T-helper 17 cell (primary cell): Measurements from ENCODE around the gene CDC42BPB. TPM values are rescaled to one million over a fixed set of nuclear protein-coding genes. Genes with fewer than 3 reads are reported as not detected.
A peak's percentile ranks its signal among the peaks of the same experiment; 100 is the strongest.

Experiments used
- ATAC-seq: fragments of 150-1000 bp; cut with Tn5 transposase; 2 replicates; pipeline ENCODE4 v1.10.0; 2021; ENCODE audit warnings: mild to moderate bottlenecking, moderate library complexity
- DNase-seq, 3 donors: peaks; one replicate each; pipeline versions ENCODE4 v3.0.0 to v3.0.0-alpha.2; 2020 to 2021
- H3K9me3 ChIP-seq: one replicate; pipeline ENCODE4 v1.7.0; 2013; ENCODE audit warnings: low read length, mild to moderate bottlenecking; ENCODE audit not compliant: control insufficient read depth, poor library complexity, severe bottlenecking
- H3K27ac Mint-ChIP-seq: one replicate; pipeline ENCODE4 v1.8.0; 2022; ENCODE audit warnings: mild to moderate bottlenecking, moderate library complexity, mixed read lengths
- H3K27me3 Mint-ChIP-seq: one replicate; pipeline ENCODE4 v1.8.0; 2022; ENCODE audit warnings: mixed read lengths
- H3K36me3 Mint-ChIP-seq: one replicate; pipeline ENCODE4 v1.8.0; 2022; ENCODE audit warnings: low read depth, mixed read lengths
- H3K4me1 Mint-ChIP-seq: one replicate; pipeline ENCODE4 v1.8.0; 2022; ENCODE audit warnings: mild to moderate bottlenecking, mixed read lengths
- H3K4me3 Mint-ChIP-seq: one replicate; pipeline ENCODE4 v1.8.0; 2022; ENCODE audit warnings: mild to moderate bottlenecking, moderate library complexity, mixed read lengths
- total RNA-seq, 4 donors: library from RNA in 2 of 4; stranded (reverse) in 2 of 4; gene quantifications; one replicate each; pipeline ENCODE4 v1.2.3 and lab custom pipeline; 2022 to 2026

The CDC42BPB gene
- total RNA-seq, 2 donors from 2014 or later = 11.6 to 16.3 TPM

DNA sequence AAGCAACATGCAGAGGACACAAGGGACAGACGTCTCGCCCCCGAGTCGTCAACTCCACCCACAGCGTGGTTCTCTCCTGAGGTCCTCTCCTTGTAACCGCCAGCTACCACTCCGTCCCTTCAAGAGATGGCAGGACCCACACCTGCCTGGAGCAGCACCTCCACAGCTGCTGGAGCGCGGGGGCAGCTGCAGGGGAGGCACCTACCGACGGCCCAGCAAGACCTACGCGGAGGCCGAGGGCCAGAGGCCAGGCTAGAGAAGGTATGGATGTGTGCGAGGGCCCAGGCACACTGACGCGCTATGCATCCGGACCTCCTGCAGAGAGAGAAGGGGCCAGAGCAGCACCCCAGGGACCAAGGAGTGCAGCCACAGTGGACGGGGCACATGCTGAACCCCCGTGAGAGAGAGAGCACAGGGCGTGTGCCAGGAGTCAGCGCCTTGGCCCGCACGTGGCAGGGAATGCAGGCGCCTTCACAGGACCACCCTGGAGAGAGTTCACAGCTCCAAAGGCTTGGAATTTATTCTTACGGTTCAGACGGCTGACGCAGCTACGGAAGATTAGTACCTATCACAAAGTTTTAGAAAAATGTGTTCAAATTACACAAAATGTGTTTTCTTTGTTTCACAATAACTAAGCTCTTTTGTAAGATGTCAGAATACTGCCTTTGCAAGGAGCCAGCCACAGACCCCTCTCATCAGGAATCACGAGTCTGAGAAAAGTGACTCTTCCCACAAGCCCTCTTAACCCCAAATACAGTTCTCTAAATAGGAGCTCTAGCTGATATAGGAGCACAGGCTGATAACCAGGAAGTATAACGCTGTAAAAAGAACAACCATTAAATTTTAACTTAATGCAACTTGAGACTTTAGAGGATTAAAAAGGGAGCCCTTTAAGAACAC lies 36.8 kb downstream of the CDC42BPB start:
- H3K36me3 Mint-ChIP-seq = peaks cover 2% of the 10 kb centered on the region
- peak overlapping the region; percentile 64 for H3K4me3 Mint-ChIP-seq
- peak overlapping the region; percentile 51 for H3K27ac Mint-ChIP-seq
- no peak for DNase-seq
- H3K4me1 Mint-ChIP-seq = peaks cover 17% of the 10 kb centered on the region
- ATAC-seq = no peak
- H3K9me3 ChIP-seq = no peaks in the 10 kb centered on the region
- peaks cover 8% of the 10 kb centered on the region for H3K27me3 Mint-ChIP-seq

DNA sequence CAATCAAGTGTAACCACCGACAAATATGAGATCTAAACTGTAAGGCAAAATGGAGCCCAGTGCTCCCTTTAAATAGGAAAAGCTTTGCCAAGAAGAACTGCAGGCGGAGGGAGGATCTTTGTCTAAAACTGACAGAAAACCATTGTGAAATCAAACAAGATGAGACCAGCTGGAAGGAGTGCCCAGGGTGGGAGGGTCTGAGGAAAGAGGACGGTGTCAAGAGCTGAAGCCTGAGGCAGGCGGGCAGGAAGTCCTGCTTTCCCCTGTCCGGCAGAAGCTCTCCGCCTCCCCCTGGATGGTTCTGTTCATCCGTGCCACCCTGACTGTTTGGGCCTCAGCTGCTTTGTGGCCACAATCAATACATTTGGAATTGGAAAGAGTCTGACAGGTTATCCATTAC lies 37.5 kb downstream of the CDC42BPB start:
- no peak for DNase-seq
- Mint-ChIP-seq H3K4me1 (peaks cover 19% of the 10 kb centered on the region), H3K36me3 (peaks cover 2% of the 10 kb centered on the region), H3K27me3 (peaks cover 8% of the 10 kb centered on the region), H3K27ac (peak overlapping the region; percentile 51), H3K4me3 (peak overlapping the region; percentile 16)
- H3K9me3 ChIP-seq = no peaks in the 10 kb centered on the region
- ATAC-seq = no peak

DNA sequence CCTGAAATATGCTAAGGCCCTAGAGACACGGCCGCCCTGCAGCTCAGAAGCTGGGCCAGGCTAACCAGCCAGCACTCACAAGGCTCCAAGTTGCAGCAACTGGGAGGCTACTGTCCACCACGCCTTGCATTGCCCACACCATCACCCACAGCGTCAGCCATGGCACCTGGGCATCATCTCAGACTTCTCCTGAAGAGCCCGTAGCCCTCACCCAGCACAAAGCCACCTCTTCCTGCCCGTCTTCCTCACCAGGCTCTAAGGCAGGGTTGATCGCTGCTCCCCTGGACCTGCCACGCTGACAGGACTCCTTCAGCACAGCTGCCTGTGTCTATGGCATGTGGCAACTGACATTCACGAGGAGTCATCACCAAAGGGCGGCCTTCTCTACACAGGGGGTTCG lies 38.1 kb downstream of the CDC42BPB start:
- H3K4me3 Mint-ChIP-seq = no peak overlapping the region
- ATAC-seq (no peak), DNase-seq (no peak)
- H3K36me3 Mint-ChIP-seq = peaks cover 2% of the 10 kb centered on the region
- H3K27me3 Mint-ChIP-seq = peaks cover 12% of the 10 kb centered on the region
- H3K4me1 Mint-ChIP-seq = peaks cover 24% of the 10 kb centered on the region
- H3K27ac Mint-ChIP-seq = no peak overlapping the region
- no peaks in the 10 kb centered on the region for H3K9me3 ChIP-seq

DNA sequence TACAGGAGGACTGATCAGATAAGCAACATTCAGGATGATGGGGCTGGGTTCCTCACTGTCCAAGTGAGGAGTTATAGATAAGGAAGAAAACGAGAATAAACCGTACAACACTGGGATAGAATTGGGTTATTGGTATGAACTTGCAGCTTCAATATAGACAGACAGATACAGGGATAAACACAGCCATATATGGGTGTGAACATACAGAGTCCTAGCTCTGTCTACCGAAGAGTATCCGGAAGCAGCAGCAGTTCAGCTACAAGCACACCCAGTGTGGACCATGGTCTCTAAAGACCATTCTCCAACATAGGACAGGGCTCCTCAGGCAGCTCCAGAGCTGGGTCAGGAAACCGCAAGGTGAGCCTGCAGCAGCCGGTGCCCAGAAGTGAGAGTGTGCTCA lies 40.8 kb downstream of the CDC42BPB start:
- no peak for ATAC-seq
- Mint-ChIP-seq H3K4me3 (no peak overlapping the region), H3K27me3 (peaks cover 9% of the 10 kb centered on the region), H3K27ac (no peak overlapping the region), H3K36me3 (peaks cover 2% of the 10 kb centered on the region), H3K4me1 (peaks cover 17% of the 10 kb centered on the region)
- no peaks in the 10 kb centered on the region for H3K9me3 ChIP-seq
- DNase-seq = no peak

DNA sequence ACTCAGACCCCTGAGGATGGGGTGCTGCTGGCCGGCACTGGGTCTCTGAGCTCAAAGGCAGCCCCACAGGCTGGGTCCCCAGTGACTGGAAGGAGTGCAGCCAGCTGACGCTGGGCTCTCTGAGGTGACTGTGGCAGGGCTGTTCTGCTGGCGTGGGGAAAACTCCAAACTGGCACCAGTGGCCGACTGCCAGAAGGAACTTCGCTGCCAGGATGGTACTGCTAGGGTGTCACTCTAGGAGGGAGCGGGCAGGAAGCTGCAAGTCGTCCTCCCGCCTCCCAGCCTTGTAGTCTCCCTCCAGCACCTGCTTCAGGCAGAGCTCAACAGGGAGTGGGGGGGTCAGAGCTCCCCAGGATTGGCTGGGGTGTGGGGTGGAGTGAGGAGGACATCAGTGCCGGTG lies 41.3 kb downstream of the CDC42BPB start:
- ATAC-seq (no peak), DNase-seq (no peak)
- peaks cover 5% of the 10 kb centered on the region for H3K27me3 Mint-ChIP-seq
- no peak overlapping the region for H3K27ac Mint-ChIP-seq
- H3K9me3 ChIP-seq = no peaks in the 10 kb centered on the region
- peaks cover 2% of the 10 kb centered on the region for H3K36me3 Mint-ChIP-seq
- peaks cover 14% of the 10 kb centered on the region for H3K4me1 Mint-ChIP-seq
- H3K4me3 Mint-ChIP-seq = no peak overlapping the region

DNA sequence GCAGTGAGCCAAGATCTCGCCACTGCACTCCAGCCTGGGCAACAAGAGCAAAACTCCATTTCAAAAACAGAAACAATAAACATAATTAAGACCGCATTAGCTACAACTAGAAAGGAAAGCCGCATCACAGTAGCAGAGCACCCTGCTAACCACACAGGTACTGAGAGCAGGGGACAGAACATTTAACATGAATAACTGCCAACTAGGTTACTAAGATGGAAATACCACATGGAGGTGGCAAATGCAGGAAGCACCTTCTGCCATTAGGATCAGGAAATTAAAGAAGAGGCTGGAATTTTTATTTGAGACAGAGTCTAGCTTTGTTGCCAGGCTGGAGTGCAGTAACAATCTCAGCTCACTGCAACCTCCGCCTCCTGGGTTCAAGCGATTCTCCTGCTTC lies 41.9 kb downstream of the CDC42BPB start:
- ATAC-seq (no peak), DNase-seq (no peak)
- peaks cover 5% of the 10 kb centered on the region for H3K27me3 Mint-ChIP-seq
- no peaks in the 10 kb centered on the region for H3K9me3 ChIP-seq
- H3K27ac Mint-ChIP-seq = no peak overlapping the region
- H3K4me1 Mint-ChIP-seq = peaks cover 14% of the 10 kb centered on the region
- peaks cover 2% of the 10 kb centered on the region for H3K36me3 Mint-ChIP-seq
- no peak overlapping the region for H3K4me3 Mint-ChIP-seq

DNA sequence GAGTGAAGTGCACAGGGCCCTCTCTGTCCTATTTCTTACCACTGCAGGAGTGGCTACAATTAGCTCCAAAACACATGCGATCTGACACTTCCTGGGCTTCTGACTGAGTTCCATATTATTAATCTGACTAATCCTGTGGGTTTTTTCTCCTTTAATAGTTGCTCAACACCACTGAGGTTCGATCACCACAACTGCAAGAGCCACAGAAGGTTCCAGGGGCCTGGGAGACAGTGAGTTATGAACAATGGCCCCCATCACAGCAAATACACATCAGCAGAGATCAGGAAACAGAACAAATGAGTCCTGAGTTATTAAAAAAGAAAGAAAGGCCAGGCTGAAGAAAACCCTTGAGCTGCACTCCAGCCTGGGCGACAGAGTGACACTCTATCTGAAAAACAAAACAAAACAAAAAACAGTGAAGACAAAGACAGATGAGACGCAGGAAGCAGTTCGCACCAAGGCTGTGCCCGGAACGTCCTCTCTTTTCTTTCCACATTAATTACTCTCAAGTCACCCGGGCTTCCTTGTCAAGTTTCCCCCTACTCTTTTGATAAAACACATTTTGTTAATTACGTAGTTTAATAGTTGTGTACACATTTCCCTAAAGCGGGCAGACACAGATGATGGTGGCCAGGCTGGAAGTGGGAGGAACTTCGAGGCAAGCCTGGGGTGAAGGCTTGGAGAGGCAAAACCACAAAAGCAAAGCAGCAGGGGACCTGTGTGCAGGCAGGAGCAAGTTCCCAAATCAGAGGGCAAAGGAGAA lies 42.7 kb downstream of the CDC42BPB start:
- no peaks in the 10 kb centered on the region for H3K9me3 ChIP-seq
- H3K27me3 Mint-ChIP-seq = peaks cover 5% of the 10 kb centered on the region
- DNase-seq = no peak
- no peak overlapping the region for H3K27ac Mint-ChIP-seq
- H3K36me3 Mint-ChIP-seq = peaks cover under 1% of the 10 kb centered on the region
- ATAC-seq = no peak
- H3K4me1 Mint-ChIP-seq = peaks cover 13% of the 10 kb centered on the region
- no peak overlapping the region for H3K4me3 Mint-ChIP-seq

DNA sequence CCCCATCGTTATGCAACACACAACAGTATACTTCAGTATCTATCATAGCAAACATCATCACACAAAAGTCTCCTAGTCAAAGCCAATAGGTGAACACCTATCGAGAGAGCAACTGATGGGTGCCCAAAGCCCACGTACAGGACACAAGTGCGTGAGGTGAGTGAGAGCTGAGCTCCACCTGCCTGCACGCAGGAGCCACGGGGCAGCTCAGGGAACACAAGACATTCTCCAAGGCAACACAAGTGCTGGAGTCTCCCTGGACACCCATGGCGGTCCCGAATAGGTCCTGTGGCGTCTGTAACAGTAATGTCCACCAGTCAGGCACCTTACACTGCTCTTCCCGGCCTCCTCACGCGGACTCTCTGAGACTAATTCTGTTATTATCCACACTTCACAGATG lies 44.3 kb downstream of the CDC42BPB start:
- Mint-ChIP-seq H3K4me1 (peaks cover 10% of the 10 kb centered on the region), H3K4me3 (no peak overlapping the region), H3K36me3 (no peaks in the 10 kb centered on the region), H3K27ac (no peak overlapping the region), H3K27me3 (peaks cover 5% of the 10 kb centered on the region)
- DNase-seq = no peak
- no peak for ATAC-seq
- H3K9me3 ChIP-seq = no peaks in the 10 kb centered on the region

DNA sequence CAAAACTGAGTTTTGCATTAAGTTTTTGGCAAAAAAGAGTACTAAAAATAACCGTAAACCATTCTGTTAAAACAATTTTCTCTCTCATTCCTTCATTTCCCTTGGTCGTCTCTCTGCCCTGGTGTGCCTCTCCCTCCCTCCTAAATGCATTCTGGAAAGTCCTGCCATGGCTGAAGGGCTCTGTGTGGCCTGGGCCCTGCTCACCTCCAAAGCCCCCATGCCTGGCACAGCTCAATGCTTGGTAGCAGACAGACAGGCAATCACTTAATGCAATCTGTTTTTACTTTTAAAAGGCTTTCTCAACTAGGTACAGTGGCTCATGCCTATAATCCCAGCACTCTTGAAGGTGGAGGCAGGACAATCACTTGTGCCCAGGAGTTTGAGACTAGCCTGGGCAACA lies 47.8 kb downstream of the CDC42BPB start:
- peaks cover 3% of the 10 kb centered on the region for H3K27me3 Mint-ChIP-seq
- peaks cover 2% of the 10 kb centered on the region for H3K36me3 Mint-ChIP-seq
- no peaks in the 10 kb centered on the region for H3K9me3 ChIP-seq
- no peak overlapping the region for H3K27ac Mint-ChIP-seq
- ATAC-seq = no peak
- peaks cover 5% of the 10 kb centered on the region for H3K4me1 Mint-ChIP-seq
- H3K4me3 Mint-ChIP-seq = peak overlapping the region; percentile 25
- no peak for DNase-seq

DNA sequence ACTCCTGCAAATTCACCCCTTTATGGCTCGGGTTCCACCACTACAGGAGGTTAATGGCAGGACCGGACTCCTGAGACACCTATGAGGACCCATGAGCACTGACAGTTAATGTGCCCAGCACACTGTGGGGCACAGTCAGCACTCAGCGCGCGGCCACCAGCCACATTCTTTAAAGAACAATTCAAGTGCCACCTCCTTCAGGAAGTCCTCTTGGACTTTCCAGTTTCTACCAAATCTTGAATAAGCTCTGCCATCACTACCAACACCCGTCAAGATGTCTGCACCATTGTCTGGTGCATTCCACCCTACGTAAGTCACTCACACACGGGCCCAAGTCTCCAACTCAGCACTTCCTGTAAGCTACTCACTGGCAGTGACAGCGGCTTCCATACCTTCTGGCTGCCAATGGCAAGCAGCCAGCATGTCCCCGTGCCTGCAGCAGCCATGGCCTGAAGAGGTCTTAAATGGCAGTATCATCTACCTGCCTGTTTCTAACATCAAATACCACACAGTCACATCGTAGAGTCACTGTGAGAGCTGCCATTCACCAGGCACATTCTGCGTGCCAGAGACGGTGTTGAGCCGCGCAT lies 48.5 kb downstream of the CDC42BPB start:
- Mint-ChIP-seq H3K4me1 (peaks cover 2% of the 10 kb centered on the region), H3K27ac (no peak overlapping the region), H3K27me3 (no peaks in the 10 kb centered on the region), H3K36me3 (peaks cover 2% of the 10 kb centered on the region), H3K4me3 (no peak overlapping the region)
- DNase-seq (no peak), ATAC-seq (no peak)
- no peaks in the 10 kb centered on the region for H3K9me3 ChIP-seq

DNA sequence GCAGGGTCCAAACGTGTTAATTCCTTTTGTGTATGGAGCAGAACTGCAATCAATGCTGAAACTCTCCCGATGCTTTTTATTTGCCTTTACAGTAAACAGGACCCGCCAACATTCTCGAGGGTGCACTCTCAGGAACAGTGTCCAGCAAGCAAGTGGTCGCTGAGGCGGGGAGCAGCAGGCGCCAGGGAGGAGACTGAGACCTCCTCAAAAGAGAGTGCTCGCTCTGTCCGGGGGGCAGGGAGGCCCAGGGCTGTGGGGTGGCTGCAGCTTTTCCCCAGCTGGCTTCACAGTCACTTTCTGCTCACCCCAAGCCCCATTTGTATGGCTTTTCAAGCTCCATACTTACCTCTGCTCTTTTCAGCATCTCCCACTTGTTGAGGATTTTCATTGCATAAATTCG lies 49.2 kb downstream of the CDC42BPB start:
- no peaks in the 10 kb centered on the region for H3K9me3 ChIP-seq
- H3K36me3 Mint-ChIP-seq = peaks cover 2% of the 10 kb centered on the region
- no peaks in the 10 kb centered on the region for H3K27me3 Mint-ChIP-seq
- ATAC-seq (no peak), DNase-seq (no peak)
- no peak overlapping the region for H3K27ac Mint-ChIP-seq
- H3K4me1 Mint-ChIP-seq = peaks cover 2% of the 10 kb centered on the region
- H3K4me3 Mint-ChIP-seq = no peak overlapping the region

DNA sequence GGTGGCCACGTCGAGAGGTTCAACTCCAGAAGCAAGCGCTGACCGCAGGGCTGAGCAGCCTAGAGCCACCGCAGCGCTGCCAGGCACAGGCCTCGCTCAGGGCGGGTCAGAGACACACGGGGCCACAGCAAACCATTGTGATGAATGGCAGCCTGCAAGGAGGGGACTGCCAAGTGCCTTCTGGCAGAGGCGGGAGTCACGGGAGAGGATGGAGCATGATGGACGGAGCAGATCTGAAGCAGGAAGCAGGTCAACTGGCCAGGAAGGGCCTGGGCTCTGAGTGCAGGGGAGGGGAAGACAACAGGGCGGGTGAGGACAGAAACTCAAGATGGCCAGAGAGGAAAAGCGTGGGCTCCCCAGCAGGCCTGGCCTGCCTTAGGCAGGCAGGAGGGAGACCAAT lies 49.8 kb downstream of the CDC42BPB start:
- no peak overlapping the region for H3K4me3 Mint-ChIP-seq
- peaks cover 2% of the 10 kb centered on the region for H3K4me1 Mint-ChIP-seq
- peaks cover 2% of the 10 kb centered on the region for H3K36me3 Mint-ChIP-seq
- ATAC-seq (no peak), DNase-seq (no peak)
- no peaks in the 10 kb centered on the region for H3K9me3 ChIP-seq
- H3K27ac Mint-ChIP-seq = no peak overlapping the region
- H3K27me3 Mint-ChIP-seq = no peaks in the 10 kb centered on the region

DNA sequence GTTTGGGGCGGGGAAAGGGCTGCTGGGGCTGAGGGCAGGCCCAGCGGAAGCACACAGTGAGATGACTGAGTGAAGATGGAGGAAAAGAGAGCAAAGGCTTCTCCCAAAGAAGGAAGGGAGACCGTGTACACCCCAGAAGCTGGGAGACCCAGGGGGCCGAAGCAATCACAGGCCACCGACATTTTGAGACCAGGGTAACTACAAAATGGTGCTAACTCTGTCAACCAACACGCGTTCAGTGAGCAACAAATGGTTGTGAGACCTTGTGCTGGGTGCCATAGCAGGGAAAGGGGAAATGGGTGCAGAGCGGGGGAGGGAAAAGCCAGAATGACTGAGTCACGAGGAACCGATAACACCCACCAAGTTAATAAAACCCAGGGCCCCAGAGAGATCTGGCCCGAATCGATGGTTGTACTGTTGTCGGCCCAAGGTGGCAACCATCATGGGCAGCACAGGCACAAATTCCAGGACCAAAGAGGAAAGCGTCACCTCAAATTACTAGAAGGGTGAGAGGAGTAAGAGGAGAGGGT lies 50.3 kb downstream of the CDC42BPB start:
- ATAC-seq (no peak), DNase-seq (no peak)
- peak overlapping the region; percentile 21 for H3K27ac Mint-ChIP-seq
- H3K4me1 Mint-ChIP-seq = peaks cover 2% of the 10 kb centered on the region
- no peak overlapping the region for H3K4me3 Mint-ChIP-seq
- H3K27me3 Mint-ChIP-seq = no peaks in the 10 kb centered on the region
- H3K36me3 Mint-ChIP-seq = peaks cover 2% of the 10 kb centered on the region
- no peaks in the 10 kb centered on the region for H3K9me3 ChIP-seq
